GM23248 (cell line): ENCODE results near the gene MON1B. TPM values are rescaled to one million over a fixed set of nuclear protein-coding genes. Genes with fewer than 3 reads are reported as not detected.
A peak's percentile ranks its signal among the peaks of the same experiment; 100 is the strongest.
"Not testable (repeated sequence)": the region's sequence is repeated elsewhere in the genome, so short reads cannot be mapped to it uniquely, and the experiment has no call there.

ENCODE experiments used
- DNase-seq: peaks from one replicate; pipeline ENCODE4 v3.0.0-alpha.2; 2015
- H2AFZ ChIP-seq: fragments of 200-600 bp; sonication (generic); 2 replicates; pipeline ENCODE4 v1.6.1; 2016; ENCODE audit warnings: antibody characterized with exemption
- H3F3A ChIP-seq: fragments of 200-600 bp; sonication (generic); 2 replicates; pipeline ENCODE4 v1.6.1; 2016; ENCODE audit warnings: mild to moderate bottlenecking, antibody characterized with exemption, mixed run types; ENCODE audit not compliant: insufficient read depth
- H3K27ac ChIP-seq: fragments of 200-600 bp; sonication (generic); 2 replicates; pipeline ENCODE4 v1.5.1; 2016; ENCODE audit warnings: mild to moderate bottlenecking
- H3K27me3 ChIP-seq: fragments of 200-600 bp; sonication (generic); replicated peaks from 2 replicates; pipeline ENCODE4 v1.6.1; 2016; ENCODE audit warnings: mild to moderate bottlenecking; ENCODE audit not compliant: insufficient read depth
- H3K36me3 ChIP-seq: fragments of 200-600 bp; sonication (generic); 2 replicates; pipeline ENCODE4 v1.6.1; 2016; ENCODE audit warnings: low read depth, mild to moderate bottlenecking
- H3K4me1 ChIP-seq: fragments of 200-600 bp; sonication (generic); 2 replicates; pipeline ENCODE4 v1.6.1; 2016; ENCODE audit warnings: mild to moderate bottlenecking; ENCODE audit not compliant: insufficient read depth
- H3K4me2 ChIP-seq: fragments of 200-600 bp; sonication (generic); one replicate; pipeline ENCODE4 v1.6.1; 2016; ENCODE audit warnings: mild to moderate bottlenecking; ENCODE audit not compliant: unreplicated experiment
- H3K4me3 ChIP-seq: fragments of 200-600 bp; sonication (generic); 2 replicates; pipeline ENCODE4 v1.5.1; 2016; ENCODE audit warnings: mild to moderate bottlenecking
- H3K79me2 ChIP-seq: fragments of 200-600 bp; sonication (generic); 2 replicates; pipeline ENCODE4 v1.6.1; 2016; ENCODE audit warnings: mild to moderate bottlenecking; ENCODE audit not compliant: insufficient read depth
- H3K9ac ChIP-seq: fragments of 200-600 bp; sonication (generic); 2 replicates; pipeline ENCODE4 v1.6.1; 2016; ENCODE audit warnings: mild to moderate bottlenecking
- H3K9me2 ChIP-seq: fragments of 200-600 bp; sonication (generic); 2 replicates; pipeline ENCODE4 v1.6.1; 2016; ENCODE audit warnings: mixed run types, mild to moderate bottlenecking, moderate library complexity; ENCODE audit not compliant: insufficient read depth
- H3K9me3 ChIP-seq: fragments of 200-600 bp; sonication (generic); one replicate; pipeline ENCODE4 v1.6.1; 2017; ENCODE audit warnings: low read depth
- H4K20me1 ChIP-seq: fragments of 200-600 bp; sonication (generic); 2 replicates; pipeline ENCODE4 v1.6.0; 2016; ENCODE audit not compliant: insufficient read depth
- EZH2 ChIP-seq: fragments of 200-600 bp; sonication (generic); IDR thresholded peaks from 2 replicates; pipeline ENCODE4 v1.6.1; 2018; ENCODE audit warnings: antibody characterized with exemption, mild to moderate bottlenecking; ENCODE audit not compliant: insufficient read depth, poor library complexity, severe bottlenecking
- EZH2phosphoT487 ChIP-seq: fragments of 200-600 bp; sonication (generic); IDR thresholded peaks from 2 replicates; pipeline ENCODE4 v1.6.1; 2018; ENCODE audit warnings: antibody characterized with exemption, moderate library complexity, mild to moderate bottlenecking, low read depth; ENCODE audit not compliant: insufficient read depth
- WGBS, 2 experiments: methylation state at CpG; one replicate each; pipeline ENCODE4 v1.1.6; 2015 to 2017; ENCODE audit warnings: low lambda C conversion rate in 2 of 2, low coverage in 1 of 2; ENCODE audit errors: missing lambda C conversion rate in 2 of 2; 5-methylcytosine and 5-hydroxymethylcytosine counted together
- in situ Hi-C: fragments of 300-500 bp; cut with MboI; formaldehyde crosslinking; loops from 2 replicates; pipeline ENCODE4 v1.15.0; 2020
- polyA plus RNA-seq: library from polyadenylated mRNA; unstranded; fragments of >200 nt; fragmentation: Nextera tagmentation; extraction: Ambion mirVana; gene quantifications from 2 replicates; pipeline ENCODE4 v1.2.1, GENCODE V29; 2016
- total RNA-seq: library from RNA; depleted of rRNA; stranded (reverse); fragments of >200 nt; shearing (Covaris generic); gene quantifications from 2 replicates; pipeline ENCODE4 v1.2.3, GENCODE V29; 2014

MON1B gene
- total and polyA plus RNA-seq, 2 experiments from 2014 or later = 9.3 to 22.8 TPM

- no peaks in the 10 kb centered on the region for H3F3A ChIP-seq
- H2AFZ ChIP-seq = no peak overlapping the region
- peak; percentile 2 for DNase-seq
- no peaks in the 10 kb centered on the region for H4K20me1 ChIP-seq
- H3K9me2 ChIP-seq = no peaks in the 10 kb centered on the region
- no peak overlapping the region for H3K27ac ChIP-seq
- in situ Hi-C loops = no loop called here
- no peak overlapping the region for H3K9ac ChIP-seq
- no peaks in the 10 kb centered on the region for H3K79me2 ChIP-seq
- peaks cover 5% of the 10 kb centered on the region; the same call in 1 of the 2 replicates for H3K27me3 ChIP-seq
- H3K4me3 ChIP-seq = no peak overlapping the region
- H3K9me3 ChIP-seq = no peaks in the 10 kb centered on the region
- TF ChIP-seq EZH2 = no peak
- no peak for TF ChIP-seq EZH2phosphoT487
- 19 to 25% methylated on average over 6 of the region's 6 CpGs for WGBS, 2 experiments
- H3K36me3 ChIP-seq = no peaks in the 10 kb centered on the region
- no peaks in the 10 kb centered on the region for H3K4me1 ChIP-seq
- H3K4me2 ChIP-seq = no peak overlapping the region
Measured at GRCh38 chr16:77158293-77158692, 32.7 kb upstream of the MON1B start.

- WGBS, 2 experiments = 61 to 67% methylated on average over 2 of the region's 2 CpGs
- TF ChIP-seq EZH2 (no peak), EZH2phosphoT487 (no peak)
- in situ Hi-C loops = no loop called here
Measured at GRCh38 chr16:77165006-77165405, 26.0 kb upstream of the MON1B start.

GRCh38 chr16:77165536-77166236 lies 25.3 kb upstream of the MON1B start:
- H3K27me3 ChIP-seq, H4K20me1 ChIP-seq, H3K4me2 ChIP-seq, H2AFZ ChIP-seq, DNase-seq, H3K9me2 ChIP-seq, H3K27ac ChIP-seq, in situ Hi-C loops, H3F3A ChIP-seq, H3K79me2 ChIP-seq, H3K36me3 ChIP-seq, H3K9me3 ChIP-seq, H3K4me3 ChIP-seq, H3K9ac ChIP-seq, H3K4me1 ChIP-seq: not testable (repeated sequence)
- 34% methylated on average over 9 of the region's 9 CpGs for WGBS, 2 experiments

More at GRCh38 chr16:77165006-77165405, 26.0 kb upstream of the MON1B start:
- Histone ChIP-seq H3K79me2 (no peaks in the 10 kb centered on the region), H3K4me1 (no peaks in the 10 kb centered on the region), H3K36me3 (no peaks in the 10 kb centered on the region), H3K9me3 (no peaks in the 10 kb centered on the region), H3K9me2 (no peaks in the 10 kb centered on the region), H3K4me3 (no peak overlapping the region), H3K27me3 (peaks cover 5% of the 10 kb centered on the region; the same call in 1 of the 2 replicates), H3K27ac (no peak overlapping the region), H2AFZ (no peak overlapping the region), H3F3A (no peaks in the 10 kb centered on the region), H3K4me2 (no peak overlapping the region), H4K20me1 (no peaks in the 10 kb centered on the region), H3K9ac (no peak overlapping the region)
- no peak for DNase-seq

GRCh38 chr16:77166726-77167125 lies 24.3 kb upstream of the MON1B start:
- no peaks in the 10 kb centered on the region for H3K9me2 ChIP-seq
- 26 to 30% methylated on average over 2 of the region's 2 CpGs for WGBS, 2 experiments
- H3K79me2 ChIP-seq = no peaks in the 10 kb centered on the region
- H3K36me3 ChIP-seq = no peaks in the 10 kb centered on the region
- H3K4me2 ChIP-seq = no peak overlapping the region
- H3F3A ChIP-seq = no peaks in the 10 kb centered on the region
- no peak for DNase-seq
- H3K27ac ChIP-seq = no peak overlapping the region
- in situ Hi-C loops = no loop called here
- H3K9ac ChIP-seq = no peak overlapping the region
- H3K4me3 ChIP-seq = no peak overlapping the region
- no peaks in the 10 kb centered on the region for H3K4me1 ChIP-seq
- H3K9me3 ChIP-seq = no peaks in the 10 kb centered on the region
- no peaks in the 10 kb centered on the region for H3K27me3 ChIP-seq
- H4K20me1 ChIP-seq = no peaks in the 10 kb centered on the region
- TF ChIP-seq EZH2 = no peak
- no peak for TF ChIP-seq EZH2phosphoT487
- no peak overlapping the region for H2AFZ ChIP-seq

GRCh38 chr16:77168901-77169300 lies 22.1 kb upstream of the MON1B start:
- H3K4me1 ChIP-seq = no peaks in the 10 kb centered on the region
- H3K4me2 ChIP-seq = no peak overlapping the region
- no peak overlapping the region for H2AFZ ChIP-seq
- no peaks in the 10 kb centered on the region; the same call in 1 of the 2 replicates for H3K27me3 ChIP-seq
- no peak overlapping the region for H3K4me3 ChIP-seq
- no peaks in the 10 kb centered on the region for H3K9me3 ChIP-seq
- no peaks in the 10 kb centered on the region for H3K36me3 ChIP-seq
- TF ChIP-seq EZH2phosphoT487 (no peak), EZH2 (no peak)
- no peak overlapping the region for H3K27ac ChIP-seq
- H3F3A ChIP-seq = no peaks in the 10 kb centered on the region
- in situ Hi-C loops = no loop called here
- H4K20me1 ChIP-seq = no peaks in the 10 kb centered on the region
- DNase-seq = no peak
- H3K79me2 ChIP-seq = no peaks in the 10 kb centered on the region
- no peak overlapping the region for H3K9ac ChIP-seq
- WGBS, 2 experiments = 17% methylated on average over 4 of the region's 4 CpGs
- no peaks in the 10 kb centered on the region for H3K9me2 ChIP-seq
